GM18517 (cell line): ENCODE measurements around the gene DLG2.

ENCODE experiments used
- ATAC-seq: cut with Tn5 transposase; IDR thresholded peaks from one replicate; pipeline ENCODE4 v1.9.1; 2021; ENCODE audit warnings: mild to moderate bottlenecking, moderate library complexity; ENCODE audit not compliant: unreplicated experiment

Gene DLG2

DNA sequence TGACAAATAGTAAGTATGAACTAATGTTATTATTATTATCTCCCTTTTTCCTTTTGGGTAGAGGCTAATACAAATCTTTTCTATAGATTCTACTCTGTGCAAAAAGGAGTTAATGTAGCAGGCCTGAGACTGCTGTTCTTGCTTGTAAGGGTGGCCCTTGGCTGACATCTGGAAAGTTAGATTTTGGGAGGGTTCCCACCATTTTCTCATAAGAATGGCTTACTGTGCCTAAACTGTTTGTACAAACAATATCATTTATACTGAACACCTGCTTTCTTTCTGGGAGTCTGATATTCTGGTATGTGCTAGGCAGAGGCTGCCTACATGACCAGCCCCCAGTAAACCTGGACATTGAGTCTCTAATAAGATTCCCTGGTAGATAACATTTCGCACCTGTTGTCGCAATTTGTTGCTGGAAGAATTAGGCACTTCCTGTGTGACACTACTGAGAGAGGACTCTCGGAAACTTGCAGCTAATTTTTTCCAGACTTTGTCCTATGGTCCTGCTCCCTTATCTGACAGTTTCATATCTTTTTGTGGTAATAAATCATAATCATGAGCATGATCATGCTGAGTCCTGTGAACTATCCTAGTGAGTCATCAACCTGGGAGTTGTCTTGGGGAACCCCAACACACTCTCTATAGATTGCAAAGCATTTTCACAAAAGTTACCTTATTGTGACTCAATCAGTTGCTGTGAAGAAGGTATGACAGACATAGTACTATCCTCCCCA lies 2083.3 kb downstream of the DLG2 start:
- ATAC-seq = no peak

DNA sequence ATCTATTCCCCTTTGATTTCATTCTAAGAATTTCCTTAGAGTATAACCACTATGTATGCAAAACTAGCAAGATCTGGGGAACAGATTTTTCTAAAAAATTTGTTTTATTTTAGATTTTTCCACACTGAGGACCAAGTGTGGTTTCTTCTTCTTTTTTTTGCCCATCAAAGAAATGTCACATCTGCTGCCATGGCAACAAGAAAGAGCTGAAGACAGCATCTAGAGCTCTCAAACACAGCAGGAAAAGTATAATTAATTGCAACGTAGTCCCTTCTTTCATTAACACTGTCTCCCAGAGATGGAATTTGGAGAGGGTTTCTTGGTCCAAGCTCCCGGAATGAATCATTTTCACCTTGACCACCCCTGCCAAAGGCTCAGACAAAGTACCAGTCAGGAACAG lies 2084.3 kb downstream of the DLG2 start:
- no peak for ATAC-seq

DNA sequence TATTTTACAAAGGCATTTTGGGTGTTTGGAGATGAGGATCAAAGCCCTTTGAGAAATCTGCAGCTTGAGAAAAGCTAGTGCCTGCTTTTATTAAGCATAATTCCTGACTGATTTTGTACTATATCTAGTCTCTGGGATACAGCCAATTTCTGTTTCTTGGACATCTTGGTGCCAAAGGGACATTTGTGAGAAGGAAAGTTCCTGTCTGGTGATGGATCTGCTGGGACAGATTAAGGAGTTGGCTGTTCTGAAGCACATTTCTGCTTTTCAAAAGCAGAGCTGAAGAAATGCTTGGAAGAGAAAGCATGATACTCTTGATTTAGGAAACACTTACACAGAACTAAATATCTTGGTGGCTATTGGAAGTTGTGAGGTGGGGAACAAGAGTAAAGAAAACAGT lies 2086.4 kb downstream of the DLG2 start:
- no peak for ATAC-seq

DNA sequence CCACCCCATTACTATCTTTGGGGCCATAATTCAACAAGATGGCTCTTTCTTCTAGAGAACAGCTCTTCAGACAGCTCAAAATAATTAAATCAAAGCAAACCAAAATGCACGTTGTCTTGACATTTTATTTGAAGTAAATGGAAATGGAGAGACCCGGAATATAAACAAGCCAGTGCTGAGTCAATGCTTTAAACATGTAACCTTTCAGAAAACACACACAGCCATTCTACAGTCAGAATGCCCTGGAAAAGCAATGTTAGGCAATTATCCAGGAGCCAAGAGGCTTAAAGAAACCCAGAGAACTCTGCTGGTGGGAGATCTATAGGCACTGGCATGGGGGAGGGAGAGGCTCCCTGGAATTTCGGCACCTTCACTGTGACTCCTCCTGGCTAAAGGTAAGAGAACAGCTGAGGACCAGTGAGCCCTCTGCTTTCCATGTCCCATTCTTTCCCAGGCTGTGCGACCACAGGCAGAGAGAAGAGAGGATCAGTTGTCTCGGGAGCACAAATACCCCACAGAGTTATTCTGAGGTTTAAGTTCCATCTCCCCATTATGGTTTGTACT lies 2086.9 kb downstream of the DLG2 start:
- ATAC-seq = no peak

DNA sequence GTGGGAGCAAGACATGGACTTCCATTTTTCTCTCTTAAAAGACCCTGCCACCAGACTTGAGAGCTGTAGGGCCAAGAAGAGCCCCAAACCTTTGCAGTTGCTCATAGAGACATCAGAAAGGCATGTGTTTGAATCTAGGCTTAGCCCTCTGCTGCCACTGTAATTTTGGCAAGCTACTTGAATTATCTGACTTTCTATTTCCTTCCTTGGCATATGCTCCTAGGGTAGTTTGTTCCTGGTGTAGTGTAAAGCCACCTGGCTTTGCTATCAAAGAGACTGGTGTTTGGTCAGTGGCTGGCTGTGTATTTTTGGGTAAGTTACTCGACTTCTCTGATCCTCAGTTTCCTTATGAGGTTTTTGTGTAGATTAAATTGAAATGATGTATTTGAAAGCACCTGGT lies 2088.9 kb downstream of the DLG2 start:
- no peak for ATAC-seq

DNA sequence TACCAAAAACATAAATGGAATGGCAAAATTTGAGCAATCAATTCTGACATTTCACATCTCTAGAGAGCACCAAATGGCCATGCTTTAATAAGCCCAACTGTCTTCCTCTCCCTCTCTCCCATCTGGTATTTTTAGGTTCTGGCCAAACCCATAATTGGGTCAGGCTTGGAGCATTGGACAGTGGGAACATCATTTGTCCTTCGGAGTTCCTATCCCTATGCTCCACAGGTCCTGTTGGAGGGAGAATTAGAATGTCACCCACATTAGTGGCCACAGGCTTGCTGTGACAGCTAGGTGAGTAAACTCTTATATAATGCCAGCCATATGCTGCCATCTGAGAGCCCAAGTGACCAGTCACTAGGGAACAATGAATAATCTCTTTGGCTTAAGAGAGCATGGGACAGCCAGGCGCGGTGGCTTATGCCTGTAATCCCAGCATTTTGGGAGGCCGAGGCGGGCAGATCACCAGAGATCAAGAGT lies 2090.0 kb downstream of the DLG2 start:
- no peak for ATAC-seq

DNA sequence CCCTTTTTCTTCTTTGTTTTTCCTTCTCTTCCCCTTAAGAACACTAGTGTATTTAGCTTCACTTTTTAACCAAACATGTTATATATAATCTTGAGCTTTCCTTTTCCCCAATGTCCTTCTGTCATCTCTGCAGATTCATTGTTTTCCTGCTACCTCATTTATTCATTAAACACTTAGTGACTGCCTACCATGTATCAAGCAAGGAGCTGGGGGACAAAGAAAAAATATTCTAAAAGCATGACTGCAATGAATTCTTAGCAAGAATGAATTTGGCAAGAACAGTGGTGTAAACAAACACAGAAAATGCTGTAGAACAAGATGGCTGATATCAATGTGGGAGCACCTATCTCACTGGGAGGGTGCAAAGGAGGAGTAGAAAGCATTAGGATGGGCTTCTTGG lies 2094.0 kb downstream of the DLG2 start:
- no peak for ATAC-seq

DNA sequence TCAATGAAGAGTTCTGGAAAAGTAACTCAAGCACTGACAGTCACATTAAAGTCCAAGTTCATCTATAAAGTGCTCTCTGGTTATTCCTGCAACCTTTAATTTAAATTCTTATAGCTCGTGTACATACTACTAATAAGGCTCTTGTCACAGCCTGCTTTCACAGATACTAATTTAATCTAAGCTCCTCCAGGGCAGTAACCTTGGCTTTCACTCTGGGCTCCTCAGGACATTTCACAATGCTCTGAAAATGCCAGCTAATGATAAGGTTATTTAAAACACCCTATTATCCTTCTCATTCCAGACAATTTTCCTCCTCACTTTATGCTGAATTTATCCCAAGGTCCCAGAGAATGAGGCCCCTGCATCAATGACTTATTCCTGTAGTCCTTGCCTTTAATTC lies 2098.3 kb downstream of the DLG2 start:
- ATAC-seq = no peak

DNA sequence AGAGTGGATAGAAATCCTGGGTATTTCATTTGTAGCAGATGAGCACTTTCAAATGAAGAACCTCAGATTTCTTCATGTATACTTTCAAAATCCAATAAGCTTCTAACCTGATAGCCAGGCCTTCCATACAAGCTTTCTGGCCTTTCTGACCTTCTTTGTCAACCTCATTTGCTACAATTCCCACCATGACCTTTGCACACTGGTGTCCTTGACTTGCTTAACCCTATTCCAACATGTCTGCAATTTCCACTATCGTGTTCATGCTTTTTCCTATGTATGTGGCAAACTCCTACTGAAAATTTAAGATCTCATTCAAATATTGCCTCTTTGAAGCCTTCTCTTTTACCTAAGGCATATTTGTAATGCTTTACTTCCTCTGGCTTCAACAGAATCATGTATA lies 2098.9 kb downstream of the DLG2 start:
- ATAC-seq = no peak

DNA sequence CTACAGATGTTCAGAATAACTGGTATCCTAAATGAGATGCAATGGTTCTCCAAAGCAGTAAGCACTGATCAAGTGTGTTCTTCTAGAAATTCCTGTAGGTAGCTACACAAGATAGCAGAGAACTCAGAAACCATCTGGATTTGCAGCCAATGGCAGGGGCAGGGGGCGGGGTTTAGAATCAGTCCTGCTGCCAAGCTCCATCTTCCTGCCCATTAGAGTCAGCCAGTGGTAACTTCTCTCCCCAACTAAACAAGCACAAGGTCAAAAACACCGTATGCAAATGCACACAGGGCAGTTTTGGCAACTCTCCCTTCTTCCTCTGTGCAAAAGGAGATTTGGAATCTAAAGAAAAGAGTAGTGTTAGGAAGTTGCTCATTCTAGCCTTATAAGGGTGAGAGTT lies 2103.5 kb downstream of the DLG2 start:
- ATAC-seq = no peak

DNA sequence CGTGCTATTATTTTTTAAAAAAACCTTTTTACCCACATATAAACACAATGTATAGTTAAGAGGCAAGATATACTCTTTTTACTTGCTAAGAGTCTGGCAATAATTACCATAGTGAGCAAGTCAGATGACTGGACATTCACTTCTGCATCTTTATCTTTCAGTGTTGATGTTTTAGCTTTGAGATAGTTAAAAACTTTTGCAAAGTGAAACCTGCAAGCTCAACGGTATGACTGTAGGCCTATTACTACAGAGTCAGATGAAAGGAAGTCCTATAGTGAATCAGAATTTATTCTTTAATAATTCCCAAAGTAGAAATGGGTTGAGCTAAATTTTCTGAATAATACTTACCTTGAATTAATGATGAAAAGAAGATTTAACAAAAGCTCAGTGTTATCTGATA lies 2104.2 kb downstream of the DLG2 start:
- no peak for ATAC-seq

DNA sequence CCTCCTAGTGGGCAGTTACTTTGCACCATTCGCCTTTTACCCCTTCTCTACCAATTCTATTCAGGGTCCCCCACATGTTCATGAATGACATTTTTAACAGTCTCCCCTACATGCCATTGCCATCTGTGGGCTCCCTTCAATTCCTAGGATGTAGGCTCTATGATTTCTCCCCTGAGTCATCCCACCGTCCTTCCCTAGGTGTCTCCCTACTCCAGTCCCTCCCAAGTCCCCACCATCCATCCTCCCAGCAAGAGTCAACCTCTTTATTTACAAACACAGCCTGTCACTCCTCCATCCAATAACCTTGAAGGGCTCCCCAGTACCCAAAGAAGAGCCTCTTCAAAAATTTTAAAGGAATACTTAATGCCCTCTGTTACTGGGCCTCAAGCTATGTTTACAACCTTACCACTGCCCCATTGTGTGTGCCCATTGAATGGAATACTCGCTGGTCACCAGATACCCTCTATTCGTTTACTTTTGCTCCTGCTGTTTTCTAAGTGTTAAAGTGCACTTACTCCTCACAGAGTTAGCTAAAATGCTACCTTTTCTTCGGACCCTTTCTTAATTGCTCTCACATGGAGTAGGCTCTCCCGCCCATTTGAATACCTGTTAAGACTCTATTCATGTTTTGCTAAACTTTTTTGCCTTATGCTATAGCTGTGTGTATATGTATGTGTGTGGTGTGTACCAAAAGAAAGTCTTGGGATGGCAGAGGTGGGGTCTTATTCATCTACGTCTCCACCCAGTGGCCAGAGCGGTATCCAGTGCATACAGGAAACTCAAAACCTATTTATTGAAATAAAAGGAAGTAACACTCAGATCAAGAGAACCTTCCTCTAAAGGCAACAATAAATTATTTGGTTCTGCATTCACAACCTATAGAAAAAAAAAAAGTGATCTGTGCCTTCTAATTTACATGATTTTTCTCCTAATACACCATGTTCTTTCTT lies 2105.2 kb downstream of the DLG2 start:
- ATAC-seq = no peak

DNA sequence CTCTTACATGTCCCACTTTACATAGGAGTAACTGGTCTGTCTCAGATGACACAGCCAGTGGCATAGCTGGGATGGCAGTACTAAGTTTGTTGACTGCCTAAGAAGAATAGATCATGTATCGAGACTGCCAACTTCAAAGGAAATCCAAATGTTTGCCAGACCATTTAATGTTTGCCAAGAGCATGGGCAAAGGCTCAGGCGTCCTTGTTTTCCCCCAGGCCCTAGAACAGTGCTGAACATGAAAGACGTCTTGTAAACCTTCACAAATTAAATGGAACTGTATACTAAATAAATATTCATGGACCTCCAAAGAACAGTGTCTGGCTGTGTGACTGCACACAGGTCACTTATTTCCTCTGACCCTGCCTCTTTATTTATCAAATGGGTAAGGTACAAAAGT lies 2106.3 kb downstream of the DLG2 start:
- no peak for ATAC-seq

DNA sequence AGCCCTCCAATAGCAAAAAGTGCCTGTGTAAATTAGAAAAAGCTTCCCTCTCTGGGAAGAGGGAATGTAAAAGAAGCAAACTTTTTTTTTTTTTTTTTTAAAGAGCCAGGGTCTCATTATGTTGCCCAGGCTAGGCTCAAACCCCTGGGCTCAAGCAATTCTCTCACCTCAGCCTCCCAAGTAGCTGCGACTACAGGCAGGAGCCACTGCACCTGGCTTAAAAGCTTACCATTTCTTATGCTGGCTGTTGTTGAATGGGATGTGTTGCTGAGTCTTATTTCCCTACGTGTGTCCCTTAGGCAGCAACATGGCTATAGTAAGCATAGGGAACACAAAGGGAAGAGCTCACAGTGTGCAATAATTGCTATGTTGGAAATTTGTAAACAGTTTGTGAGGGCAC lies 2115.5 kb downstream of the DLG2 start:
- ATAC-seq = no peak

DNA sequence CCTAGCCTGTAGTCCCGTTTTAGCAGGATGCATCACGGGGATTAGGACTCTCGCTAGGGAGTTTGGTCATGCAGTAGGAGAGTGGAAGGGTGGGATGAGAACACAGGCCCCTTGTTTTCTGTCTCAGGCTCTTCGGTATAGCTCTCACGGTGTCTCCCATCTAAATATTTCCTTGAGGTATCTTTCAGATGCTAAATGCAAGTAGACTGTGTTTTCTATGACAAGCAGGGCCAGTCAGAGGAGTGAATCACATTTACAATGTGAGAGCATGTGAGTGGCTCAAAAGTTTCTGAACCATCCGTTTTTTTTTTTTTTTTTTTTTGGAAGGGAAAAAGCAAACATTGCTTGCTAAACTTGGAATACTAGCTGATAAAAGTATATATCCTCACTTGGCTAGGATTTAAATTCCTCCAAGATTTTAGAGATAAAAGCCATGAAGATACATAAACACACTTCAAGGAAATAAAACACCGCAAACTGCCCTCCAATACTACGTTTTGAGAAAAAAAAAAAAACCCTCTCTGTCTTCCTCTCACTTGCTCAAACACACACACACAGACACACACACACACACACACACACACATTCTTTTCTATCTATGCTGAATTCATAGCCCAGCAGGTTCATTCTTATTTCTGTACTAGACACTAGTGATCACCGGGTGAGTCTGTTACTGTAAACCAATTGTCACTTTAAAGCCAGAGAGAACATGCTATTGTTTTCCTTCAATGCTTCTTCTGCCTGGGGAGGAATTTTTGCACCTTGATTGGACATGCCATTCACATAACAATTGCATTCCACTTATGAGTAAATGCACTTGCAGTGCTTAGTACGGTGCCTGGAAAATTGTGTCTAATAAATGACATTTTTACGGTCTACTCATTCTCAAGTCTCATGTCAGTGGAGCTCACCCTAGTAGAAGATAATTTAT lies 2116.3 kb downstream of the DLG2 start:
- no peak for ATAC-seq

DNA sequence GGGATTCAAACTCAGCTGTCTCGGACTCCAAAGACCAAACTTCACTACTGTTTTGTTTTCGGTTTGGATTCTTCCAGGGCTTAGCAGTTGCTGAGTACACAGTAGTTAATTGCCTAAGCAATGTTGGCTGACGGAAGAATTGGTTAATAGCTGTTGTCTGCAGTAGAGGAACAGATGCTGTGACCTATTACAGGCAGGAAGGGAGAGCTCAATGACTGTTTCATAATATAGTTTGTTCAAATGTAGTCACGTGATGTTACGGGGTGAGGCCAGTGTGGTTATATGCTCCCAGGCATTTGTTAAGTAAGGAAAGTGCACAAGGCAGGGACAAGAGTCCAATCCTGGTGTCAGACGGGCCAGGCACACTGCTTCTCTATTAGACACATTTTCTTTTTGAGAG lies 2118.3 kb downstream of the DLG2 start:
- ATAC-seq = no peak

DNA sequence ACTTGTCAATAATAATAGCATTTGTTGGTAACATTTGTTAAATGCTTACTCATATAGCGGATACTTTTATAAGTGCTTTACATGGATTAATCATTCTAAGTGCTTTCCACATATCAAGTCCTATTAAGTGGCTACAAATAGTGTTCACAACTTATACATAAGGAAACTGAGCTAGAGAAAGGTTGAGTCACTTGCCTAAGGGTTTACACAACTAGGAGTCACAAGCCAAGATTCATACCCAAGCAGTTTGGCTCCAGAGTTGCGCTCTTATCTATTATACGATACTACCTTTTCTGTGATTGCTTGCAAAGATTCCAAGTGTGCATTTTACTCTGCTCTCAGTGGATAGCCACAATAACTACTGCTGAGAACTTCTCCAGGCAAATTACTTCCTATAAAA lies 2125.1 kb downstream of the DLG2 start:
- ATAC-seq = no peak

DNA sequence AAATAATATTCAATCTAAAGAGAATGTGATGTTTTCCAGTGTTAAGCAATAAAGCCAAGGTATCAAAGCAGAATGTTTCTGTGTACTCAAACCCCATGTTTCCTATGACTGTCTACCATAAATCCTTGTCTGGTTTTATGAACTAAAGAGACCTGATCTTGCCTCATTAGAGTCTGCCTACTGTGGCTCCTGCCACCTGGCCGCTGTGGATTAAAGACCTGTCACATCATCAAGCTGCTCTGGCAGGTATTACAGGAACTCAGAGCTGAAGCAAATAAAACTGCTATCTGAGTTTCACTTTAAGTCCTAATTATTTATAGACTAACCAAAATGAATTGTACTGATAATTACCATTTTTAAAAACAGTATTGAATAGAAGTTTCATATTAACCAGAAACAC lies 2133.2 kb downstream of the DLG2 start:
- no peak for ATAC-seq

DNA sequence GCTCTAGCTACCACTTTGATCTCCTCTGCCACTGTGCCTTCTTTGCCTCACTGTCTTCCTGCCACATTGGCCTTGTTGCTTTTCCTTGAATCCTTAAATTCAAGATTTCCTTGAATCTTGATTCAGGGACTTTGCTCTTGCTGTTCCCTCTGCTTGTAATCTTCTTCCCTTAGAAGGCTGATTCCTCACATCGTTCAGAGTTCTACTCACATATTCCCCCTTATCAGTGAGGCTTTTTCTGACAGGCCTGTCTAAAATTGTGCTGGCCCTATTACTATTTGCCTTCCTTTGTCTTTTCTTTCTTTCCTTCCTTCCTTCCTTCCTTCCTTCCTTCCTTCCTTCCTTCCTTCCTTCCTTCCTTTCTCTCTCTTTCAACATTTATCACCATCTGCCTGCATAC lies 2134.1 kb downstream of the DLG2 start:
- ATAC-seq = no peak

DNA sequence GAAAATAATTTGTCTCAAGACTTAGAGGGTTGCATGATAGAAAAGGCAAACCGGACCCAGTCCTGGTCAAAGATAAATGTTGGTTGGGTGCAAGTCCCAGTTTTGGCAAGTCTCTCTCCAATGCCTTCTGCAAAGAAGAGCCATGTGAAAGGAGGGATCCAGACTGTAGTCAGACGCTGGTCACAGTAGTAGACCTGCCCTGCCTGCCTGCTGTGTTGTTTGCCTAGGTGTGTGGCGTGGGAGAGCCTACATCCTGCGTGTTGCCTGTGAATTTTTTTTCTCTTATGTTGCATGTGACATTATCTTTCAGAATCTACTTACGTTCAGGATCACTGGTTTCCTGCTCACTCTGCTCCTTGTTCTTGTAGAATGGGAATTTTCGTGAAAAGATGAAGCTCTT lies 2143.3 kb downstream of the DLG2 start:
- ATAC-seq = no peak

DNA sequence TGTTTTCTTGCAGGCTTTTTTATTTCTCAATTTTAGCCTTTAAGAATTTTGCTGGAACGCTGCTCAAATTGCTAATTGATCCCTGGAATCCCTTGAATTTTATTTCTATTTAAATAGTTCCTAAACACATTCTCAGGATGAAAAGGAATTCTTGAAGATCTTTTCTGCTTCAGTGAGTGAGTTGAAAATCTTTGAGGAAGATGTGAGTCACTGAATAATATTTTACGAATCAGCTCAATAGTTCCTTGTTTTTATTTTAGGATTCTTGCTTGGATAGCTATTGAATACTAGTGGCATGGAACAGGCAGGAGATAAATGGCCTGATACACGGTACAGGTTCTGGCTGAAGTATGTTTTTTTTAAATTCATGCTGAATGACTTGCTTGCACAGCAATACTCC lies 2146.3 kb downstream of the DLG2 start:
- ATAC-seq = no peak
